Right lobe of liver (tissue), 4 donors: Measurements from ENCODE around the gene ANAPC2.

Source experiments
- CTCF ChIP-seq, 4 donors: fragments of 200-600 bp in 3 of 4; fragments of 450-650 bp in 1 of 4; IDR thresholded peaks; one replicate each; pipeline versions ENCODE4 v1.5.1 to v1.8.0; 2016 to 2022; ENCODE audit warnings: antibody characterized with exemption in 4 of 4, mild to moderate bottlenecking in 2 of 4
- POLR2A ChIP-seq: fragments of 450-650 bp; IDR thresholded peaks from one replicate; pipeline ENCODE4 v1.6.1; 2017; ENCODE audit warnings: antibody characterized with exemption, mild to moderate bottlenecking
- donor health status: DM: no; HTN: no; CAD: no.
- donor health status: DM: no; HTN: no; CAD: no.
- donor health status: DM: no; HTN: yes; CAD: no.

GRCh38 chr9:137140151-137141012 is 48.0 kb downstream of the ANAPC2 start:
- TF ChIP-seq CTCF (IDR thresholded peaks at IDR 0.05) (no peak), POLR2A (no peak)
